SK-N-SH (cell line): ENCODE results near the gene TTLL6.

Experiments used
- EP300 ChIP-seq, 2 experiments: IDR thresholded peaks; 2 replicates each; pipeline versions ENCODE4 v1.4.0 to v1.6.1; 2012; ENCODE audit warnings: borderline replicate concordance in 1 of 2, low read depth in 1 of 2, low read length in 1 of 2
- FOXM1 ChIP-seq: IDR thresholded peaks from 2 replicates; pipeline ENCODE4 v1.4.0; 2012; ENCODE audit warnings: low read depth, mild to moderate bottlenecking
- RAD21 ChIP-seq: IDR thresholded peaks from 2 replicates; pipeline ENCODE4 v1.6.1; 2012; ENCODE audit warnings: mild to moderate bottlenecking, low read length
- RFX5 ChIP-seq: IDR thresholded peaks from 2 replicates; pipeline ENCODE4 v1.6.1; 2012; ENCODE audit warnings: mild to moderate bottlenecking, improper control_type of control experiment, low read length
- USF2 ChIP-seq: fragments of 150-350 bp; IDR thresholded peaks from 2 replicates; pipeline ENCODE4 v1.6.1; 2017; ENCODE audit warnings: antibody characterized with exemption, low read length, low read depth, borderline replicate concordance
- TF ChIP-seq, protein P1 (sequence below): fragments of 200-600 bp; sonication (generic); IDR thresholded peaks from 2 replicates; pipeline ENCODE4 v1.6.1; 2017; ENCODE audit warnings: antibody characterized with exemption, mild to moderate bottlenecking, moderate library complexity

- no peak for TF ChIP-seq FOXM1
- no peak for TF ChIP-seq EP300 (IDR thresholded peaks at IDR 0.05; ENCODE audit: borderline replicate concordance in 1 of 2, low read depth in 1 of 2, low read length in 1 of 2)
- TF ChIP-seq, protein P1, sequence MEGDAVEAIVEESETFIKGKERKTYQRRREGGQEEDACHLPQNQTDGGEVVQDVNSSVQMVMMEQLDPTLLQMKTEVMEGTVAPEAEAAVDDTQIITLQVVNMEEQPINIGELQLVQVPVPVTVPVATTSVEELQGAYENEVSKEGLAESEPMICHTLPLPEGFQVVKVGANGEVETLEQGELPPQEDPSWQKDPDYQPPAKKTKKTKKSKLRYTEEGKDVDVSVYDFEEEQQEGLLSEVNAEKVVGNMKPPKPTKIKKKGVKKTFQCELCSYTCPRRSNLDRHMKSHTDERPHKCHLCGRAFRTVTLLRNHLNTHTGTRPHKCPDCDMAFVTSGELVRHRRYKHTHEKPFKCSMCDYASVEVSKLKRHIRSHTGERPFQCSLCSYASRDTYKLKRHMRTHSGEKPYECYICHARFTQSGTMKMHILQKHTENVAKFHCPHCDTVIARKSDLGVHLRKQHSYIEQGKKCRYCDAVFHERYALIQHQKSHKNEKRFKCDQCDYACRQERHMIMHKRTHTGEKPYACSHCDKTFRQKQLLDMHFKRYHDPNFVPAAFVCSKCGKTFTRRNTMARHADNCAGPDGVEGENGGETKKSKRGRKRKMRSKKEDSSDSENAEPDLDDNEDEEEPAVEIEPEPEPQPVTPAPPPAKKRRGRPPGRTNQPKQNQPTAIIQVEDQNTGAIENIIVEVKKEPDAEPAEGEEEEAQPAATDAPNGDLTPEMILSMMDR, result no peak
- TF ChIP-seq RAD21, result no peak
- TF ChIP-seq RFX5, result no peak
- TF ChIP-seq USF2, result no peak
Measured at GRCh38 chr17:48757524-48757961, 59.5 kb downstream of the TTLL6 start.
